Measurements from ENCODE around the gene MYH10.

MYH10 gene

GRCh38 chr17:8430966-8431365 is 199.6 kb downstream of the MYH10 start:
- no peak overlapping the region for H3K4me3 ChIP-seq (ENCODE audit: low read depth in 1 of 2, low read length in 2 of 2)
- H3K4me1 ChIP-seq (ENCODE audit: insufficient read depth, low read length) = peaks cover 6% of the 10 kb centered on the region
- no peaks in the 10 kb centered on the region for H3K36me3 ChIP-seq (ENCODE audit: insufficient read depth, low read length)
- H3K9me3 ChIP-seq (ENCODE audit: insufficient read depth, low read length, severe bottlenecking) = no peaks in the 10 kb centered on the region
- no peak for TF ChIP-seq EZH2 (IDR thresholded peaks at IDR 0.05; ENCODE audit: borderline replicate concordance, low read depth, low read length, severe bottlenecking)
- TF ChIP-seq CTCF (IDR thresholded peaks at IDR 0.05; ENCODE audit: borderline replicate concordance, extremely low read depth, low read length, poor library complexity, severe bottlenecking) = no peak
- peaks cover 2% of the 10 kb centered on the region for H3K79me2 ChIP-seq (ENCODE audit: insufficient read depth, low read length)
- H3K9ac ChIP-seq (ENCODE audit: low read depth, low read length) = no peak overlapping the region
- H3K27ac ChIP-seq (ENCODE audit: low read length) = no peak overlapping the region
- no peaks in the 10 kb centered on the region for H3K27me3 ChIP-seq (ENCODE audit: insufficient read depth, low read length, poor library complexity)
- no peaks in the 10 kb centered on the region for H4K20me1 ChIP-seq (ENCODE audit: insufficient read depth, low read length)
- ATAC-seq (ENCODE audit: insufficient read depth, low read depth) (no peak), DNase-seq (no peak)
- no peak overlapping the region for H2AFZ ChIP-seq (ENCODE audit: low read depth, low read length)
- H3K4me2 ChIP-seq (ENCODE audit: insufficient read depth, low read length) = no peak overlapping the region

GRCh38 chr17:8426802-8427201 is 203.7 kb downstream of the MYH10 start:
- Histone ChIP-seq H3K4me2 (ENCODE audit: insufficient read depth, low read length) (no peak overlapping the region), H3K36me3 (ENCODE audit: insufficient read depth, low read length) (no peaks in the 10 kb centered on the region), H3K27me3 (ENCODE audit: insufficient read depth, low read length, poor library complexity) (peaks cover 1% of the 10 kb centered on the region), H3K4me1 (ENCODE audit: insufficient read depth, low read length) (no peaks in the 10 kb centered on the region), H3K79me2 (ENCODE audit: insufficient read depth, low read length) (no peaks in the 10 kb centered on the region), H3K9ac (ENCODE audit: low read depth, low read length) (no peak overlapping the region), H4K20me1 (ENCODE audit: insufficient read depth, low read length) (no peaks in the 10 kb centered on the region), H2AFZ (ENCODE audit: low read depth, low read length) (no peak overlapping the region), H3K9me3 (ENCODE audit: insufficient read depth, low read length, severe bottlenecking) (no peaks in the 10 kb centered on the region), H3K4me3 (ENCODE audit: low read depth in 1 of 2, low read length in 2 of 2) (no peak overlapping the region), H3K27ac (ENCODE audit: low read length) (no peak overlapping the region)
- TF ChIP-seq EZH2 (IDR thresholded peaks at IDR 0.05; ENCODE audit: borderline replicate concordance, low read depth, low read length, severe bottlenecking) (no peak), CTCF (IDR thresholded peaks at IDR 0.05; ENCODE audit: borderline replicate concordance, extremely low read depth, low read length, poor library complexity, severe bottlenecking) (no peak)
- no peak for ATAC-seq (ENCODE audit: insufficient read depth, low read depth)
- DNase-seq = no peak

GRCh38 chr17:8426094-8426720 is 204.3 kb downstream of the MYH10 start:
- no peak overlapping the region for H3K4me3 ChIP-seq (ENCODE audit: low read depth in 1 of 2, low read length in 2 of 2)
- peaks cover 4% of the 10 kb centered on the region for H3K27me3 ChIP-seq (ENCODE audit: insufficient read depth, low read length, poor library complexity)
- ATAC-seq (ENCODE audit: insufficient read depth, low read depth) = no peak
- H3K9me3 ChIP-seq (ENCODE audit: insufficient read depth, low read length, severe bottlenecking) = no peaks in the 10 kb centered on the region
- H3K79me2 ChIP-seq (ENCODE audit: insufficient read depth, low read length) = no peaks in the 10 kb centered on the region
- H3K9ac ChIP-seq (ENCODE audit: low read depth, low read length) = no peak overlapping the region
- DNase-seq = no peak
- no peak for TF ChIP-seq EZH2 (IDR thresholded peaks at IDR 0.05; ENCODE audit: borderline replicate concordance, low read depth, low read length, severe bottlenecking)
- no peak for TF ChIP-seq CTCF (IDR thresholded peaks at IDR 0.05; ENCODE audit: borderline replicate concordance, extremely low read depth, low read length, poor library complexity, severe bottlenecking)
- no peaks in the 10 kb centered on the region for H3K36me3 ChIP-seq (ENCODE audit: insufficient read depth, low read length)
- H2AFZ ChIP-seq (ENCODE audit: low read depth, low read length) = no peak overlapping the region
- no peak overlapping the region for H3K4me2 ChIP-seq (ENCODE audit: insufficient read depth, low read length)
- no peak overlapping the region for H3K27ac ChIP-seq (ENCODE audit: low read length)
- H3K4me1 ChIP-seq (ENCODE audit: insufficient read depth, low read length) = no peaks in the 10 kb centered on the region
- H4K20me1 ChIP-seq (ENCODE audit: insufficient read depth, low read length) = no peaks in the 10 kb centered on the region

All from DND-41 (cell line).